ENCODE data around the gene EPHA3. TPM values are rescaled to one million over a fixed set of nuclear protein-coding genes. Genes with fewer than 3 reads are reported as not detected.

EPHA3 gene
- total RNA-seq, 2 experiments from 2014 or later: not detected

GRCh38 chr3:89364314-89364713 is 256.9 kb downstream of the EPHA3 start:
- TF ChIP-seq CTCF (IDR thresholded peaks at IDR 0.05): no peak
- Mint-ChIP-seq H3K4me1 (ENCODE audit: low read depth) (no peaks in the 10 kb centered on the region), H3K9me3 (peaks cover 13% of the 10 kb centered on the region), H3K36me3 (ENCODE audit: low read depth) (no peaks in the 10 kb centered on the region), H3K4me3 (no peak overlapping the region), H3K27me3 (no peaks in the 10 kb centered on the region), H3K27ac (no peak overlapping the region)
- H3K9me3 ChIP-seq (ENCODE audit: control insufficient read depth in 1 of 2, insufficient read depth in 1 of 2, low read length in 2 of 2): no peaks in the 10 kb centered on the region
- ATAC-seq (ENCODE audit: poor library complexity) (no peak), DNase-seq (no peak)
- no peaks in the 10 kb centered on the region for H3K36me3 ChIP-seq (ENCODE audit: insufficient read depth, low read length)
- H3K4me1 ChIP-seq (ENCODE audit: insufficient read depth, low read length): no peaks in the 10 kb centered on the region
- intact Hi-C loops (cut with DNase I, micrococcal nuclease): no loop called here
- no peak overlapping the region for H3K4me3 ChIP-seq (ENCODE audit: low read length)
- ChIA-PET POLR2A (no interaction called here), CTCF (no interaction called here)
- no peak overlapping the region for H3K27ac ChIP-seq (ENCODE audit: low read depth in 1 of 2, low read length in 2 of 2)
- no peaks in the 10 kb centered on the region for H3K27me3 ChIP-seq (ENCODE audit: control insufficient read depth in 1 of 2, insufficient read depth in 2 of 2, low read length in 2 of 2)

- no peaks in the 10 kb centered on the region for H3K27me3 Mint-ChIP-seq
- no peaks in the 10 kb centered on the region for H3K36me3 ChIP-seq (ENCODE audit: insufficient read depth, low read length)
- ATAC-seq (ENCODE audit: poor library complexity) (no peak), DNase-seq (no peak)
- H3K4me3 Mint-ChIP-seq: no peak overlapping the region
- no peaks in the 10 kb centered on the region for H3K27me3 ChIP-seq (ENCODE audit: control insufficient read depth in 1 of 2, insufficient read depth in 2 of 2, low read length in 2 of 2)
- H3K27ac ChIP-seq (ENCODE audit: low read depth in 1 of 2, low read length in 2 of 2): no peak overlapping the region
- H3K36me3 Mint-ChIP-seq (ENCODE audit: low read depth): no peaks in the 10 kb centered on the region
- TF ChIP-seq CTCF (IDR thresholded peaks at IDR 0.05): no peak
- H3K9me3 ChIP-seq (ENCODE audit: control insufficient read depth in 1 of 2, insufficient read depth in 1 of 2, low read length in 2 of 2): no peaks in the 10 kb centered on the region
- no peak overlapping the region for H3K27ac Mint-ChIP-seq
- POLR2A ChIA-PET: no interaction called here
- peaks cover 6% of the 10 kb centered on the region for H3K9me3 Mint-ChIP-seq
- H3K4me1 ChIP-seq (ENCODE audit: insufficient read depth, low read length): no peaks in the 10 kb centered on the region
- intact Hi-C loops (cut with DNase I, micrococcal nuclease): no loop called here
- CTCF ChIA-PET: no interaction called here
- H3K4me1 Mint-ChIP-seq (ENCODE audit: low read depth): no peaks in the 10 kb centered on the region
- H3K4me3 ChIP-seq (ENCODE audit: low read length): no peak overlapping the region
These were observed 259.7 kb downstream of the EPHA3 start for GRCh38 chr3:89367166-89367565.

- Histone ChIP-seq H3K27me3 (ENCODE audit: control insufficient read depth in 1 of 2, insufficient read depth in 2 of 2, low read length in 2 of 2) (no peaks in the 10 kb centered on the region), H3K9me3 (ENCODE audit: control insufficient read depth in 1 of 2, insufficient read depth in 1 of 2, low read length in 2 of 2) (no peaks in the 10 kb centered on the region), H3K36me3 (ENCODE audit: insufficient read depth, low read length) (no peaks in the 10 kb centered on the region), H3K27ac (ENCODE audit: low read depth in 1 of 2, low read length in 2 of 2) (no peak overlapping the region), H3K4me1 (ENCODE audit: insufficient read depth, low read length) (no peaks in the 10 kb centered on the region), H3K4me3 (ENCODE audit: low read length) (no peak overlapping the region)
- DNase-seq (no peak), ATAC-seq (ENCODE audit: poor library complexity) (no peak)
- no peak for TF ChIP-seq CTCF (IDR thresholded peaks at IDR 0.05)
- Mint-ChIP-seq H3K27ac (no peak overlapping the region), H3K27me3 (no peaks in the 10 kb centered on the region), H3K4me3 (no peak overlapping the region), H3K9me3 (peaks cover 6% of the 10 kb centered on the region), H3K4me1 (ENCODE audit: low read depth) (no peaks in the 10 kb centered on the region), H3K36me3 (ENCODE audit: low read depth) (no peaks in the 10 kb centered on the region)
- intact Hi-C loops (cut with DNase I, micrococcal nuclease): no loop called here
- CTCF ChIA-PET: no interaction called here
- POLR2A ChIA-PET: no interaction called here
These were observed 261.4 kb downstream of the EPHA3 start for GRCh38 chr3:89368846-89369245.

All from CD4-positive, alpha-beta T cell (primary cell).